Astrocyte of the spinal cord (primary cell): Measurements from ENCODE around the gene TNXB.
"Not testable (repeated sequence)": the region's sequence is repeated elsewhere in the genome, so short reads cannot be mapped to it uniquely, and the experiment has no call there.

Experiments
- DNase-seq: peaks from one replicate; pipeline ENCODE4 v3.0.0; 2011; ENCODE audit warnings: low read depth, low spot score
- H3K4me3 ChIP-seq: 2 replicates; pipeline ENCODE4 v1.5.1; 2011; ENCODE audit warnings: low read depth, mild to moderate bottlenecking, low read length, moderate library complexity
- in situ Hi-C: cut with HindIII; loops from 2 replicates; pipeline ENCODE4 v1.10.0; 2017; ENCODE audit warnings: low sequenced_read_pairs

TNXB gene

DNA sequence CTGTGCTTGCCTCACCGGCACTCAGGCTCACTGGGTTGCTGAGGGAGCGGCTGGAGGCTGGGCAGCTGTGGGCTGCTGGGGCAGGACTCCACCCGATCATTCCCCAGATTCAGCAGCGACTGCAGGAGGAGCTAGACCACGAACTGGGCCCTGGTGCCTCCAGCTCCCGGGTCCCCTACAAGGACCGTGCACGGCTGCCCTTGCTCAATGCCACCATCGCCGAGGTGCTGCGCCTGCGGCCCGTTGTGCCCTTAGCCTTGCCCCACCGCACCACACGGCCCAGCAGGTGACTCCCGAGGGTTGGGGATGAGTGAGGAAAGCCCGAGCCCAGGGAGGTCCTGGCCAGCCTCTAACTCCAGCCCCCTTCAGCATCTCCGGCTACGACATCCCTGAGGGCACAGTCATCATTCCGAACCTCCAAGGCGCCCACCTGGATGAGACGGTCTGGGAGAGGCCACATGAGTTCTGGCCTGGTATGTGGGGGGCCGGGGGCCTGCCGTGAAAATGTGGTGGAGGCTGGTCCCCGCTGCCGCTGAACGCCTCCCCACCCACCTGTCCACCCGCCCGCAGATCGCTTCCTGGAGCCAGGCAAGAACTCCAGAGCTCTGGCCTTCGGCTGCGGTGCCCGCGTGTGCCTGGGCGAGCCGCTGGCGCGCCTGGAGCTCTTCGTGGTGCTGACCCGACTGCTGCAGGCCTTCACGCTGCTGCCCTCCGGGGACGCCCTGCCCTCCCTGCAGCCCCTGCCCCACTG is 68.7 kb downstream of the TNXB start:
- DNase-seq, H3K4me3 ChIP-seq, in situ Hi-C loops: not testable (repeated sequence)

GRCh38 chr6:32039321-32040274 is 69.5 kb downstream of the TNXB start:
- DNase-seq, H3K4me3 ChIP-seq, in situ Hi-C loops: not testable (repeated sequence)

GRCh38 chr6:32038878-32039277 is 70.3 kb downstream of the TNXB start:
- H3K4me3 ChIP-seq, DNase-seq, in situ Hi-C loops: not testable (repeated sequence)

DNA sequence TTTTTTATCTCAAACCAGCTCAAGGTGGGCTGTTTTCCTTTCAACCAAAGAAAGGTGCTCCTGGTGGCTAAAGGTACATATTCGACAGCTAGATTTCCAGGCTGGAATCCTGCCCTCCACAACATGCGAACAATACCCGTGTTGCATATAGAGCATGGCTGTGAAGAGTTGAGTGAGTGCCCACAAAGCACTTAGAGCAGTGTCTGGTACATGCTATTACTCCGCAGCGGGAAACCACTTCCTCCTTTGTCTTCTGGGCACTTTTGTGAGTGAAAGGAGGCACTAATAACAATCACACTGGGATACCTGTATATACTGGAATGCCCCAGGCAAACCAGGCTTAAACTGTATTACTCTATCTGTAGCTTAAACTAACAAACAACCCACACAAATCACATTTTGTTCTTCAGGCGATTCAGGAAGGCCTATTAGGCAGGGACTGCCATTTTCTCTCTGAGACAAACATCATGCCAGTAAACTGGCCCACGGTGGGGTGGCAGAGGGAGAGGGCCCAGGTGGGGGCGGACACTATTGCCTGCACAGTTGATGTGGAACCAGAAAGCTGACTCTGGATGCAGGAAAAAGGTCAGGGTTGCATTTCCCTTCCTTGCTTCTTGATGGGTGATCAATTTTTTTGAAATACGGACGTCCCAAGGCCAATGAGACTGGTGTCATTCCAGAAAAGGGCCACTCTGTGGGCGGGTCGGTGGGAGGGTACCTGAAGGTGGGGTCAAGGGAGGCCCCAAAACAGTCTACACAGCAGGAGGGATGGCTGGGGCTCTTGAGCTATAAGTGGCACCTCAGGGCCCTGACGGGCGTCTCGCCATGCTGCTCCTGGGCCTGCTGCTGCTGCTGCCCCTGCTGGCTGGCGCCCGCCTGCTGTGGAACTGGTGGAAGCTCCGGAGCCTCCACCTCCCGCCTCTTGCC is 71.3 kb downstream of the TNXB start, which contains the start of gene CYP21A2:
Gene CYP21A2 (plus strand): TSS at position 818 of the 927 bp plus-strand sequence. CDS start 8 bp downstream, at position 826.
- DNase-seq, H3K4me3 ChIP-seq, in situ Hi-C loops: not testable (repeated sequence)

DNA sequence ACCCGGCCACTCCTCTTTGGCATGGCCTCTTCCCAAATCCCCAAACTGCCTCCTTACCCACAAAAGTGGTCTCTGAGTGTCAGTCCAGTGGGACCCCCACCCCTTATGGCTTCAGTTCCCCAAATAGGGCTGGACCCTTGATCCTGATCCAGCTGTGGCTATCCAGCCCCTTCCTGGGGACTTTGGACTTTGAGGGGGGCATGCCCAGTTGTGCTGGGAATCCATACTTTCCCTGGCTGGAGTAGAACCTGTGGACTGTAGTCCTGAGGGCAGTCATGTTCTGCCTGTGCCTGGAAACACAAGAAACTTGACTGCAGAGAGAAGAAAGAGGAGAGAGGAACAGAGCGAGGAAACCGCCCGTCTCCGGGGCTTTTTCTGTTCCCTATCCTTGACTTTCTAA is 72.0 kb downstream of the TNXB start:
- DNase-seq, H3K4me3 ChIP-seq, in situ Hi-C loops: not testable (repeated sequence)

DNA sequence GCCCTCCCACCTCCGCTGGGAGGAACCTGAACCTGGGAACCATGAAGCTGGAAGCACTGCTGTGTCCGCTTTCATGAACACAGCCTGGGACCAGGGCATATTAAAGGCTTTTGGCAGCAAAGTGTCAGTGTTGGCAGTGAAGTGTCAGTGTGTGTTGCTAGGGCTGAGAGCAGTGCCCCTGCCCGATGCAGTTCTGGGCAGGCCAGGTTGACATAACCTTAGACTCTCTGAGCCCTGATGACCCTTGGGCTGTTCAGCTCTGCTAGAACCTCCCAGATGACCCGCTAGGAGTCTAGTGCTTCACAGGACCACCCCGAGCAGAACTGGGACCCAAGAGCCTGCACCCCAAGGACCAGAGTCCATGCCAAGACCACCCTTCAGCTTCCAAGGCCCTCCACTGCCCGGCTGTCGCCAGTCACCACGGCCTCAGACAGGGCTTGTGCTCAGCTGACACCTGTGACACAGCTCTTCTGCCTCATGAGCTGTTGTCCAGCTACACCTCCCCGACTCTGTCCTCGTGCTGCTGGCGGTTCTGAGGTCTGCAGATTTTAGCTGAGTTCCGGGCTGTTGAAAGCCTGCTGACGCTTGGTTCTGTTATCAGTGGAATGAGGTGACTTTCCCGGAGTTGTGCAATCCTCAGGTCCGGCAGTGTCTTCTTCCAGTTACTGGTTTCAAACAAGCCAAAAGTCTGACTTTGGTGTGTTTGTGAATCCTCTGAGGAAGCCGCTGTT is 73.7 kb downstream of the TNXB start:
- H3K4me3 ChIP-seq, in situ Hi-C loops, DNase-seq: not testable (repeated sequence)

GRCh38 chr6:32029553-32029952 is 79.6 kb downstream of the TNXB start:
- H3K4me3 ChIP-seq, in situ Hi-C loops, DNase-seq: not testable (repeated sequence)

GRCh38 chr6:32028631-32029030 is 80.5 kb downstream of the TNXB start:
- in situ Hi-C loops, H3K4me3 ChIP-seq, DNase-seq: not testable (repeated sequence)

- DNase-seq, H3K4me3 ChIP-seq, in situ Hi-C loops: not testable (repeated sequence)
Observed at GRCh38 chr6:32022100-32022499, 87.0 kb downstream of the TNXB start.

DNA sequence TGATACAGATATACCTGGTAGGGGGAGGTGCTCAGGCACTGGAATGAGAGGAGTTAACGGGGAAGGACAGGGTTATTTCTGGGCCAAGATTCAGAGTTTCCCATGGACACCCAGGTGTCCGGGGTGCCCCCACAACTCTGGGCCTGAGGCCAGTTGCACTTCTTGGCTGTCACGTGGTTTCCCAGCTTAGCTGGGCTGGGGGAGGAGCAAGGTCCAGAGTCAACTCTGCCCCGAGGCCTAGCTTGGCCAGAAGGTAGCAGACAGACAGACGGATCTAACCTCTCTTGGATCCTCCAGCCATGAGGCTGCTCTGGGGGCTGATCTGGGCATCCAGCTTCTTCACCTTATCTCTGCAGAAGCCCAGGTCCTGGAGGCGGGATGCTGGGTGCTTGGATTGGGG is 94.6 kb downstream of the TNXB start, which contains the start of gene C4B:
Gene C4B (plus strand): TSS at position 249 of the 400 bp plus-strand sequence. CDS start 51 bp downstream, at position 300.
- H3K4me3 ChIP-seq, in situ Hi-C loops, DNase-seq: not testable (repeated sequence)

DNA sequence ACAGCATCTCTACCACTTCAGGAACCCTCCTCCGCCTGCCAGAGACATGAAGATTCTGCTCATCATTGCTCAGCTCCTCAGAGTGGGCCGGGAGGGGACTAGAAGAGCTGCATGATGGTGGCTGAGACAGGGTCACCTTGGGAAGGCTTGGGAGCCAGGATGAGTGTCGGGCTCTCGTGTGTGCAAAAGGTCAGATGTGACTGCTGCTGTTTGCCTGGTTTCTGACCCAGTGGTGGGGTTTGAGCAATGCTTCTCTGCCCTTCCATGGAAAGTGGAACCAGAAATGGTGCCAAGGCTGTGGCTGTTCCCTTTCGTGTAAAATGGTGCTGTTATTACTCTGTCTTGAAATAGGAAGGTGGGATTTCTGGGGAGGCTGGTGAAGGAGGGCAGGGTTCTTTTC is 95.4 kb downstream of the TNXB start:
- in situ Hi-C loops, H3K4me3 ChIP-seq, DNase-seq: not testable (repeated sequence)

DNA sequence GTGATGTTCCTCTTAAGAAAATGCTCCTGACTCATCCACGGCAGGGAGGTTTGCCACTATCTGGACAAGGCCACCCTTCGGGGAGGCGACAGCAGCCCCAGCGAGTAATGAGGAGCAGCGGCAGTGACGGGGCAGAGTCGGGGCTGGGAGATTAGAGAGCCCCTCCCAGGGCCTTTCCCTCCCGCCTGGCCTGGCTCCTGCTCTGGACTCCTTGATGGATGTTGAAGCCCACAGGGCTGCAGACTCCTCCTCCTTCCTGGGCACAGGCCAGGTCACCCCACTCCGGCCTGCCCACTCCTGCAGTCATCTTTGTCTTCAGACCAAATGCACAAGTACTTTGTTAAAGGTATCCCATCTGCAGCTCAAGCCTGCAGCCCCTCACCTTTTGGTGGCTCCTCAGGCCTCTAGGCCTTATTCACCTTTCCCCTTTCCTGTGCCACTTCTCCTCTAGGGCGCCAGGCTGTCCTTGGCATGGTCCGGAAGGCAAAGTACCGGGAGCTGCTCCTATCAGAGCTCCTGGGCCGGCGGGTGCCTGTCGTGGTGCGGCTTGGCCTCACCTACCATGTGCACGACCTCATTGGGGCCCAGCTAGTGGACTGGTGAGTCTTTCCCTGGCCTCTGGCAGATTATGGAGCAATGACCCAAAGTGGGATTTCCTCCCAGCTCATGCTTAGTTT is 96.1 kb downstream of the TNXB start:
- DNase-seq, H3K4me3 ChIP-seq, in situ Hi-C loops: not testable (repeated sequence)

GRCh38 chr6:32010856-32011530 is 98.1 kb downstream of the TNXB start:
- in situ Hi-C loops, DNase-seq, H3K4me3 ChIP-seq: not testable (repeated sequence)

DNA sequence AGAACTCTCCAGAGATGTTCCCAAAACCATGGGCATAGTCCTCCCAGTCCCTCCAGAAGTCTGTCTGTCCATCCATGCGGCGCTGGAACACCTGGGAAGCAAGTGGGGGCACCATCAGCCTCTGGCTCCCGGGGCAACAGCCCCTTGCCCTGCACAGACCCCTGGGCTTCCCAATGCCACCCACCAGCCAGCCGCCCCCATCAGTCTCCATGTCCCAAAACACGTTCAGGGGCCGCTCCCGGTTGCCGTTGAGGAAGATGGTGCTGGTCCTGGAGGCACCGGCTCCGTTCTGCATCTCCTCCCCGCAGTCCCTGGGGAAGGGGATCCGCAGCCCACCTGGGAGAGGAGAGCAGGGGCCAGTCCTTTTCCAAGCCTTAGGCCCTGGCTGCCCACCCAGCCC is 99.6 kb downstream of the TNXB start:
- DNase-seq: not testable (repeated sequence)

GRCh38 chr6:32008616-32009015 is 100.5 kb downstream of the TNXB start:
- DNase-seq, in situ Hi-C loops, H3K4me3 ChIP-seq: not testable (repeated sequence)

More for the DNA sequence above, 99.6 kb downstream of the TNXB start:
- H3K4me3 ChIP-seq, in situ Hi-C loops: not testable (repeated sequence)
